B cell (primary cell): ENCODE data around the gene B4GALNT1.

Source experiments
- CTCF ChIP-seq: fragments of 200-600 bp; IDR thresholded peaks from one replicate; pipeline ENCODE4 v1.8.0; 2022; ENCODE audit warnings: antibody characterized with exemption, mild to moderate bottlenecking
- EZH2 ChIP-seq: IDR thresholded peaks from 2 replicates; pipeline ENCODE4 v1.6.1; 2012; ENCODE audit warnings: borderline replicate concordance, low read depth, mild to moderate bottlenecking, moderate library complexity, low read length; ENCODE audit not compliant: insufficient read depth, poor library complexity, severe bottlenecking

DNA sequence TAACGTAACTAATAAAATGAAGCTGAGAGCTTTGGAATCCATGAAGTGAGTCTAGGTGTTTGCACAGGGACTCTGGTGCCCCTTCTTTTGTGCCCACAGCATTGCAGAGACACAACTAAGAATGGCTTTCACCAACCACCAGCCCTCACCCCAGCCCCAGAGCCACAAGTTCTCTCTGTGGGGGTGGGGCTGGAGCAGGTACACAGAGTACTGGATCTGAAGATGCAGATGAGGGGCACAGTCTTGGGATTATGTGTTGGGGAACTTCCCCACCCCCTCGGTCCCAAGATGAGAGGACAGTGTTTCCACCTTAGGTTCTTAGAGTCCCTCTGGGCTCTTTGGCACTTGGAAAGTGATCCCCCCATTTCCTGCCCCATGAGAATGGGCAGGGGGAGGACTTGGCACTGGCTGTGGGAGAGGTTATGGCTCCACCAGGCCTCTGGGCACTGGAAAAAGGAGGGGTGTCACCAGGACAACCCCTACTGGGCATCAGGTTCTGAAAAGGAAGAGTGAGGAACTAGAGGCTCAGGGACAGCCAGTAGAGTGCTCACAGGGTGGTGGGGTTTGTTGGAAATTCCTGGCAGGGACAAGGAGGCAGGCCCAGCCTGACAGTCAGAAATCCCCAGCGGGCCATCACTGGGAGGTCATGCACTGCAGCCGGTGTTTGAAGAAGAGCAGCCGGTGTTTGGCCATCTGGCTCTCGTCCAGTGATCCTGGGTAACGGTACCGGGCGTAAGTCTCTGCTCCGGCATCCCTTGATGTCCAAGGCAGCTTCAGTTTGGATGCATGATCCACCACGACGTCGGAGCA, 6.7 kb downstream of the B4GALNT1 start:
- TF ChIP-seq CTCF (no peak), EZH2 (no peak)
